ENCODE measurements around the gene SDCBP2. TPM values are rescaled to one million over a fixed set of nuclear protein-coding genes. Genes with fewer than 3 reads are reported as not detected.

SDCBP2 gene
- total and polyA plus RNA-seq, 2 of the 8 experiments (the other 6 are each of a cell fraction or from before 2014, with no cell fraction given) = 4.2 to 6.7 TPM

Other genes starting within 250 kb of the SDCBP2 start
- 106 and 118 TPM in 2 replicates for gene PSMF1, start 210.5 kb downstream of the SDCBP2 start, total RNA-seq (2021; fragmentation: NEBNext Ultra II Directional; extraction: Animal tissue kit (Norgen Biotek cat#: 25700))
- gene PSMF1, start 210.5 kb downstream of the SDCBP2 start, polyA plus RNA-seq (2011; rRNA removed) = 159 and 326 TPM in 2 replicates
- gene TMEM74B, start 144.2 kb downstream of the SDCBP2 start, total RNA-seq (2021; fragmentation: NEBNext Ultra II Directional; extraction: Animal tissue kit (Norgen Biotek cat#: 25700)) = 2.8 and 4.0 TPM in 2 replicates
- gene TMEM74B, start 144.2 kb downstream of the SDCBP2 start, polyA plus RNA-seq (2011; rRNA removed) = 6.4 and 7.8 TPM in 2 replicates
- gene C20orf202, start 125.7 kb downstream of the SDCBP2 start, total RNA-seq (2021; fragmentation: NEBNext Ultra II Directional; extraction: Animal tissue kit (Norgen Biotek cat#: 25700)) = not detected in 2 replicates
- 0.11 and 0.12 TPM in 2 replicates for gene C20orf202, start 125.7 kb downstream of the SDCBP2 start, polyA plus RNA-seq (2011; rRNA removed)
- 0.26 and 0.48 TPM in 2 replicates for gene RAD21L1, start 103.1 kb downstream of the SDCBP2 start, total RNA-seq (2021; fragmentation: NEBNext Ultra II Directional; extraction: Animal tissue kit (Norgen Biotek cat#: 25700))
- gene RAD21L1, start 103.1 kb downstream of the SDCBP2 start, polyA plus RNA-seq (2011; rRNA removed) = 0.06 TPM in 1 of 2 replicates, not detected in the other
- 4.0 and 4.9 TPM in 2 replicates for gene SNPH, start 62.8 kb downstream of the SDCBP2 start, total RNA-seq (2021; fragmentation: NEBNext Ultra II Directional; extraction: Animal tissue kit (Norgen Biotek cat#: 25700))
- 0.98 and 1.5 TPM in 2 replicates for gene SNPH, start 62.8 kb downstream of the SDCBP2 start, polyA plus RNA-seq (2011; rRNA removed)
- gene FKBP1A, start 63.9 kb upstream of the SDCBP2 start, total RNA-seq (2021; fragmentation: NEBNext Ultra II Directional; extraction: Animal tissue kit (Norgen Biotek cat#: 25700)) = 243 and 250 TPM in 2 replicates
- 583 and 685 TPM in 2 replicates for gene FKBP1A, start 63.9 kb upstream of the SDCBP2 start, polyA plus RNA-seq (2011; rRNA removed)
- 87.4 and 98.0 TPM in 2 replicates for gene NSFL1C, start 137.7 kb upstream of the SDCBP2 start, total RNA-seq (2021; fragmentation: NEBNext Ultra II Directional; extraction: Animal tissue kit (Norgen Biotek cat#: 25700))
- gene NSFL1C, start 137.7 kb upstream of the SDCBP2 start, polyA plus RNA-seq (2011; rRNA removed) = 21.6 and 21.8 TPM in 2 replicates
- gene SIRPB2, start 162.3 kb upstream of the SDCBP2 start, total RNA-seq (2021; fragmentation: NEBNext Ultra II Directional; extraction: Animal tissue kit (Norgen Biotek cat#: 25700)) = 0.28 TPM in 1 of 2 replicates, not detected in the other
- gene SIRPB2, start 162.3 kb upstream of the SDCBP2 start, polyA plus RNA-seq (2011; rRNA removed) = not detected in 2 replicates
- not detected in 2 replicates for gene SIRPD, start 228.6 kb upstream of the SDCBP2 start, total RNA-seq (2021; fragmentation: NEBNext Ultra II Directional; extraction: Animal tissue kit (Norgen Biotek cat#: 25700))
- gene SIRPD, start 228.6 kb upstream of the SDCBP2 start, polyA plus RNA-seq (2011; rRNA removed) = not detected in 2 replicates

Measured in H1 (cell line).